ENCODE measurements around the gene ITGAX.
"Not testable (repeated sequence)": the region's sequence is repeated elsewhere in the genome, so short reads cannot be mapped to it uniquely, and the experiment has no call there.

ITGAX gene

DNA sequence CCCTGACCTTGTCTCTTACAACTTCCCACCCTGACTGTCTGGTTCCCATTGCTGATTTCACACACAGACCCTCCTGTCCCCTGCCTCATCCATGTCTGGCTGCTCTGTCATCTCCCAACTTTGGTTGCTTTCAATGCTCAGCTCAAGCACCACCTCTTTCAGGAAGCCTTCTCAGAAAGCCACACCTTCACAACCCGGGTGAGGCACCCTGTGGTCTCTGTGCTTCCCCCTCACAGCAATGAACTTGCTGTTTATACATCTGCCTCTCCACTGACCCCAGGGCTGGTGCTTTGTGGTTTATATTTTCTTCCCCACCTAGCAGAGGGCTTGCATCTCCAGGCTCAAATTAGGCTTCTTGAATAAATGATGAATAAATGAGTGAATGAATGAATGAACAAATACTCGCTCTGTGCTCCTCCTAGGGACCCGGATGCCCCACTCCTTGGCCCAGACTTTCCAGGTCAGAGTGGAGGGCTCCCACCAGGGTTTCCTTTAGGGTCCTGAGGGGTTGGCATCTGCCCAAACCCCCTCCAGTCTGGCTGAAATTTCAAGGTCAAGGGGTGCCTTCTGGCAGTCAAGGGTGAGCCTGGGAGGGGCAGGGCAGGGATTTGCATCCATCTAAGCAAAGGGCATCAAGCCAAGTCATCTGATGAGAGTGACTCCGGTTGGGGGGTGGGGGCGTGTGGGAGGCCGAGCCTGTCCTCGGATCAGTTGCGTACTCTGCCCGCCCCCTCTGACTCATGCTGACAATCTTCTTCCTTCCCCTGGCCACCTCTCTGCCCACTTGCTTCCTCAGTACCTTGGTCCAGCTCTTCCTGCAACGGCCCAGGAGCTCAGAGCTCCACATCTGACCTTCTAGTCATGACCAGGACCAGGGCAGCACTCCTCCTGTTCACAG lies at the start of gene ITGAX:
Gene ITGAX (plus strand): TSS at position 783 of the 898 bp plus-strand sequence. CDS start 79 bp downstream, at position 862.
- peak; percentile 16 for DNase-seq (ENCODE audit: low read depth, low spot score)

DNA sequence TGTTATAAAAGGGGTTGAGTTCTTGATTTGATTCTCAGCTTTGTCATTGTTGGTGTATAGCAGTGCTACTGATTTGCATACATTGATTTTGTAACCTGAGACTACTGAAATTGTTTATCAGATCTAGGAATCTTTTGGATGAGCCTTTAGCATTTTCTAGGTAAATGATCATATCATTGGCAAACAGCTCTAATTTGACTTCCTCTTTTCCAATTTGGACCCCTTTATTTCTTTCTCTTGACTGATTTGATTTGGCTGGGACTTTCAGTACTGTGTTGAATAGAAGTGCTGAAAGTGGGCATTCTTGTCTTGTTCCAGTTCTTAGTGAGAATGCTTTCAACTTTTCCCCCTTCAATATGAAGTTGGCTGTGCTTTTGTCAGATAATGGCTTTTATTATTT lies 49.8 kb upstream of the ITGAX start:
- no peak for DNase-seq (ENCODE audit: low read depth, low spot score)

- not testable (repeated sequence) for DNase-seq (ENCODE audit: low read depth, low spot score)
Measured at GRCh38 chr16:31308381-31308780, 46.6 kb upstream of the ITGAX start.

- DNase-seq (ENCODE audit: low read depth, low spot score): no peak
Measured at GRCh38 chr16:31322500-31322899, 32.5 kb upstream of the ITGAX start.

GRCh38 chr16:31323959-31324629 lies 30.9 kb upstream of the ITGAX start:
- DNase-seq (ENCODE audit: low read depth, low spot score): no peak

DNA sequence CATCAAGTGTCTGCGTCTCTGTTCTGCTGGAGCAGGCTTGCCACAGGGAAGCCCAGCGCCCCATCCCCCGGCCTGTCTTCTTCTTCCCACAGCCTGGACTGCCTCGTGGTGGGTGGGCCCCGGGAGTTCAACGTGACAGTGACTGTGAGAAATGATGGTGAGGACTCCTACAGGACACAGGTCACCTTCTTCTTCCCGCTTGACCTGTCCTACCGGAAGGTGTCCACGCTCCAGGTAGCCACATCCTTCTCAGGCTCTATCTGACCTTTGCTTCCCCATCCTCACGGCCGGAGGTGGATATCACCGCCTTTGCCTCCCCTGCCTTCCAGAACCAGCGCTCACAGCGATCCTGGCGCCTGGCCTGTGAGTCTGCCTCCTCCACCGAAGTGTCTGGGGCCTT lies 29.8 kb upstream of the ITGAX start:
- no peak for DNase-seq (ENCODE audit: low read depth, low spot score)

DNA sequence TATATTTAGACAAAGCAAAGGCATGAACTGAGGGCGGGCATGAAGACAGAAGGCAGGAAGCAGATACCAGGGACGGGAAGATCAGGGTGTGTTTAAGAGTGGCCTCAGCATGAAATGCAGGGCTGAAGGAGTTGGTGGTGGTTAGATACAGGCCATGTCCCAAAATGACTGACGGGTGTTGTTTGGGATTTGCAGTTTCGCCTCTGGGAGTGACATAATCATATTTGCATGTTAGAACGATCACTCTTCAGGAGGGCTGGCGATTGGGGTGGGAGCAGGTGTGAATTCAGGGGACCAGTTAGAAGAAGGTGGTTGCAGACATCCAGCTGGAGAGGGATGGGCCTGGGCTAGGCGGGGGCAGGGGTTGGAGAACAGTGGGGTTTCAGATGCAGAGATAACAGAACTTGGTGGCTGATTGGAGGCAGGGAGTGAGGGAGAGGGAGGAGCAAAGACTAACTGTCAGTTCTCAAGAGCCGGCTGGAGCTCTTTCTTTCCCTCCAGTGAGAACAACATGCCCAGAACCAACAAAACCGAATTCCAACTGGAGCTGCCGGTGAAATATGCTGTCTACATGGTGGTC lies 27.2 kb upstream of the ITGAX start:
- DNase-seq (ENCODE audit: low read depth, low spot score): peak; percentile 39

- no peak for DNase-seq (ENCODE audit: low read depth, low spot score)
Measured at GRCh38 chr16:31328322-31329052, 26.5 kb upstream of the ITGAX start.

- peak; percentile 30 for DNase-seq (ENCODE audit: low read depth, low spot score)
Measured at GRCh38 chr16:31329671-31330552, 25.1 kb upstream of the ITGAX start.

GRCh38 chr16:31330553-31330890 lies 24.5 kb upstream of the ITGAX start:
- DNase-seq (ENCODE audit: low read depth, low spot score): no peak

- no peak for DNase-seq (ENCODE audit: low read depth, low spot score)
Measured at GRCh38 chr16:31331141-31331764, 23.7 kb upstream of the ITGAX start.

- DNase-seq (ENCODE audit: low read depth, low spot score): no peak
Measured at GRCh38 chr16:31331807-31332301, 23.1 kb upstream of the ITGAX start.

DNA sequence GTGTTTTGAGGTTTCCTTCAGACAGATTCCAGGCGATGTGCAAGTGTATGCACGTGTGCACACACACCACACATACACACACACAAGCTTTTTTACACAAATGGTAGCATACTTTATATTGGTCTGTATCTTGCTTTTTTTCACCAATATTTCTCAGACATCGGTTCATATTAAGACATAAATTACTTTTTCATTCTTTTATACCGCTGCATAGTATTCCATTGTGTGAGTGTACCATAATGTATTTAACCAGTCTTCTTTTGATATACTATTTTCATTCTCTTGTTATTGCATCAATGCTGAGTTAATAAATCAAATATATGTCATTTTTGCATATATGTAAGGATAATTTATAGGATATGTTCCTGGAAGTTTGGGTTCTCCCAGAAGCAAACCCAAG lies 22.4 kb upstream of the ITGAX start:
- no peak for DNase-seq (ENCODE audit: low read depth, low spot score)

- DNase-seq (ENCODE audit: low read depth, low spot score): peak; percentile 54
Measured at GRCh38 chr16:31333686-31334649, 21.0 kb upstream of the ITGAX start.

GRCh38 chr16:31334934-31335333 lies 20.0 kb upstream of the ITGAX start:
- DNase-seq (ENCODE audit: low read depth, low spot score): no peak

- no peak for DNase-seq (ENCODE audit: low read depth, low spot score)
Measured at GRCh38 chr16:31335431-31335830, 19.5 kb upstream of the ITGAX start.

- not testable (repeated sequence) for DNase-seq (ENCODE audit: low read depth, low spot score)
Measured at GRCh38 chr16:31338166-31338685, 16.8 kb upstream of the ITGAX start.

- DNase-seq (ENCODE audit: low read depth, low spot score): no peak
Measured at GRCh38 chr16:31344712-31345111, 10.3 kb upstream of the ITGAX start.

GRCh38 chr16:31347445-31347844 lies 7.5 kb upstream of the ITGAX start:
- DNase-seq (ENCODE audit: low read depth, low spot score): no peak

All from ELF-1 (cell line).